ENCODE results near the gene E2F2. TPM values are rescaled to one million over a fixed set of nuclear protein-coding genes. Genes with fewer than 3 reads are reported as not detected.

Gene E2F2
- total and polyA plus RNA-seq, 2 of the 4 experiments (the other 2 are of a cell fraction): 0.36 to 0.51 TPM

DNA sequence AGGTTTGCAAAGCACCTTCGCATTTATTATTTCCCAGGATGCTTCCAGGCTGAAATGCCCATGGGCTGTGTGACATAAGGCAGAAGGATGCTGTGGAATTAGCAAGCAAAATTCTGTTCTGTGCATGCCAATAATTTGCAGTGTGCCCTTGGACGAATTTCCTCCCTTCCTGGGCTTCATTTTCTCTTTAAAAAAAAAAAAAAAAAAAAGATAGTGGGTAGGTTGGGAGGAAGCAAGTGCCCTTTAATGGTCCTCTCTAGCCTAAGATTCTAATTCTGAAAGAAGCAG is 30.7 kb upstream of the E2F2 start (continued):
- TF ChIP-seq MXI1 (IDR thresholded peaks at IDR 0.05; ENCODE audit: borderline replicate concordance, low read depth, low read length): no peak
- TF ChIP-seq, protein P1, sequence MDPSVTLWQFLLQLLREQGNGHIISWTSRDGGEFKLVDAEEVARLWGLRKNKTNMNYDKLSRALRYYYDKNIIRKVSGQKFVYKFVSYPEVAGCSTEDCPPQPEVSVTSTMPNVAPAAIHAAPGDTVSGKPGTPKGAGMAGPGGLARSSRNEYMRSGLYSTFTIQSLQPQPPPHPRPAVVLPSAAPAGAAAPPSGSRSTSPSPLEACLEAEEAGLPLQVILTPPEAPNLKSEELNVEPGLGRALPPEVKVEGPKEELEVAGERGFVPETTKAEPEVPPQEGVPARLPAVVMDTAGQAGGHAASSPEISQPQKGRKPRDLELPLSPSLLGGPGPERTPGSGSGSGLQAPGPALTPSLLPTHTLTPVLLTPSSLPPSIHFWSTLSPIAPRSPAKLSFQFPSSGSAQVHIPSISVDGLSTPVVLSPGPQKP (IDR thresholded peaks at IDR 0.05; ENCODE audit: borderline replicate concordance, low read depth, low read length): no peak

DNA sequence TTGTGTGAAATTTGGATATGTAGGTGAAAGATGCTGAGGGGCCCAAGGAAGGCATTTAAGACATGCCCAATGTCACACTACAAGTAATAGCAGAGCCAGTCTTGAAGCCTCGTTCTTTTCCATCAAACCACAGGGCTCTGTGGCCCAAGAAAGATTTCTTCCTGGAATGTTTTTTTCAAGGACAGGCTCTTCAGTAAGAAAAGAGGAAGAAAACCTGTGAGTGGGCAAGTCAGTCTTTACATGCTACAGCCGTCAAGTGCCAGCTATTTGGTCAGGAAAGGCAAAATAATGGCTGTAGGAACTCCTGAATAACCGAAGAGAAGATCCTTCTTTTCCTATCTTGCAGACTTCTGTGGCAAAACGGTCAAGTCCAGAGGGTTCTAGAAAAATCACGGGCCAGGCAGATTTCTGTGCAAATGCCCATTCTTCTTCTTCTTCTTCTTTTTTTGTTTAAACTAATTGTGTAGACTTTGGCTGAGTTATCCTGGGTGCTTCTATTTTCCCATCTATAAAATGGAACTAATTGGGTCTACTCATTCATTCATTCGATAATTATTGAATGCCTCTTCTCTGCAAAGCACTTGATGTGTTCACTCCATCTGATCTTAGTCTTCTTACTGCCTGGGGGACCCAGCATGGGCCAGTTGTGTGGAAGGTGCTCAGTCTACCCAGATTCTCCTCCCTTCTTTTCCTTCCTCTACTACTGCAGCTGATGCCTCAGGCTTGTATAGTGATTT is 30.2 kb upstream of the E2F2 start:
- ATAC-seq (ENCODE audit: low read depth) (no peak), DNase-seq (no peak)
- peak overlapping the region; percentile 99 for H3K23ac ChIP-seq (ENCODE audit: low read depth, low read length)
- H3K4me3 ChIP-seq (ENCODE audit: insufficient read depth, low read depth, low read length): no peak overlapping the region
- peaks cover 31% of the 10 kb centered on the region for H4K20me1 ChIP-seq (ENCODE audit: insufficient read depth, low read length)
- peak overlapping the region; percentile 99 for H4K91ac ChIP-seq (ENCODE audit: insufficient read depth, low read depth, low read length)
- intact Hi-C loops (cut with micrococcal nuclease): no loop called here
- WGBS, 2 experiments (ENCODE audit: extremely low coverage in 2 of 2, insufficient read length in 1 of 2): 100% methylated on average over 1 of the region's 6 CpGs; no CpG with 5 or more reads in 1 of the 2 experiments
- peak overlapping the region; percentile 84 for H3K18ac ChIP-seq (ENCODE audit: low read depth, low read length)
- H2BK120ac ChIP-seq (ENCODE audit: low read depth, low read length): peak overlapping the region; percentile 98
- no TSS peak for BruUV-seq (replicated peaks)
- H3K27me3 ChIP-seq (ENCODE audit: control insufficient read depth, insufficient read depth, low read length): no peaks in the 10 kb centered on the region
- peak overlapping the region; percentile 91 for H3K27ac ChIP-seq (ENCODE audit: insufficient read depth, low read length)
- peak overlapping the region; percentile 82 for H3K4me2 ChIP-seq (ENCODE audit: low read depth, low read length)
- peak overlapping the region; percentile 97 for H3K4ac ChIP-seq (ENCODE audit: low read depth, low read length)
- ChIA-PET POLR2A (ENCODE audit: unreplicated experiment) (no interaction called here), CTCF (interaction anchor here (1.2 kb wide), 1 partner anchor 21 kb away, joined by 3 read pairs; no protein-coding TSS in a partner anchor)
- H2BK20ac ChIP-seq (ENCODE audit: low read depth, low read length): peak overlapping the region; percentile 97
- no peak overlapping the region for H2AK9ac ChIP-seq (replicated peaks; ENCODE audit: low read depth, low read length, poor library complexity)
- H3K9me3 ChIP-seq (ENCODE audit: control insufficient read depth, insufficient read depth, low read length): no peaks in the 10 kb centered on the region
- peaks cover 16 to 49% of the 10 kb centered on the region in 2 experiments; a peak in 3 of 4 replicates for H3K79me1 ChIP-seq (ENCODE audit: low read depth in 1 of 2, low read length in 2 of 2)
- H4K8ac ChIP-seq (ENCODE audit: low read depth in 2 of 2, low read length in 2 of 2): peak overlapping the region; percentile 70 to 95
- peak overlapping the region; percentile 98 for H4K5ac ChIP-seq (ENCODE audit: low read depth, low read length)
- peak overlapping the region; percentile 97 for H3K14ac ChIP-seq (replicated peaks; ENCODE audit: low read depth, low read length)
- peak overlapping the region; percentile 92 for H2BK5ac ChIP-seq (ENCODE audit: low read depth, low read length, poor library complexity, severe bottlenecking)
- H3K9me1 ChIP-seq (ENCODE audit: insufficient read depth, low read length): peaks cover 15% of the 10 kb centered on the region
- H2AK5ac ChIP-seq (ENCODE audit: low read depth, low read length): peak overlapping the region; percentile 95
- peak overlapping the region; percentile 96 for H3K56ac ChIP-seq (ENCODE audit: extremely low read depth, insufficient read depth, low read length)
- dilution Hi-C loops (cut with HindIII; ENCODE audit: low sequenced_read_pairs, unreplicated experiment): no loop called here
- peaks cover 16% of the 10 kb centered on the region for H3K36me3 ChIP-seq (ENCODE audit: control insufficient read depth, insufficient read depth, low read length)
- peak overlapping the region; percentile 88 for H3K9ac ChIP-seq (ENCODE audit: low read depth, low read length)
- in situ Hi-C loops (cut with MboI; ENCODE audit: low sequenced_read_pairs): no loop called here
- peak overlapping the region; percentile 35 for H2AFZ ChIP-seq (replicated peaks; ENCODE audit: low read length, poor library complexity)
- peak overlapping the region; percentile 99 for H2BK15ac ChIP-seq (ENCODE audit: low read depth, low read length)
- peaks cover 32% of the 10 kb centered on the region for H3K4me1 ChIP-seq (ENCODE audit: control insufficient read depth, insufficient read depth, low read length)
- no peak for TF ChIP-seq FOS (IDR thresholded peaks at IDR 0.05; ENCODE audit: low read depth, low read length)
- TF ChIP-seq MXI1 (IDR thresholded peaks at IDR 0.05; ENCODE audit: borderline replicate concordance, low read depth, low read length): no peak
- TF ChIP-seq, protein P2, sequence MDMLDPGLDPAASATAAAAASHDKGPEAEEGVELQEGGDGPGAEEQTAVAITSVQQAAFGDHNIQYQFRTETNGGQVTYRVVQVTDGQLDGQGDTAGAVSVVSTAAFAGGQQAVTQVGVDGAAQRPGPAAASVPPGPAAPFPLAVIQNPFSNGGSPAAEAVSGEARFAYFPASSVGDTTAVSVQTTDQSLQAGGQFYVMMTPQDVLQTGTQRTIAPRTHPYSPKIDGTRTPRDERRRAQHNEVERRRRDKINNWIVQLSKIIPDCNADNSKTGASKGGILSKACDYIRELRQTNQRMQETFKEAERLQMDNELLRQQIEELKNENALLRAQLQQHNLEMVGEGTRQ (IDR thresholded peaks at IDR 0.05; ENCODE audit: low read depth, low read length): no peak
- TF ChIP-seq, protein P3, sequence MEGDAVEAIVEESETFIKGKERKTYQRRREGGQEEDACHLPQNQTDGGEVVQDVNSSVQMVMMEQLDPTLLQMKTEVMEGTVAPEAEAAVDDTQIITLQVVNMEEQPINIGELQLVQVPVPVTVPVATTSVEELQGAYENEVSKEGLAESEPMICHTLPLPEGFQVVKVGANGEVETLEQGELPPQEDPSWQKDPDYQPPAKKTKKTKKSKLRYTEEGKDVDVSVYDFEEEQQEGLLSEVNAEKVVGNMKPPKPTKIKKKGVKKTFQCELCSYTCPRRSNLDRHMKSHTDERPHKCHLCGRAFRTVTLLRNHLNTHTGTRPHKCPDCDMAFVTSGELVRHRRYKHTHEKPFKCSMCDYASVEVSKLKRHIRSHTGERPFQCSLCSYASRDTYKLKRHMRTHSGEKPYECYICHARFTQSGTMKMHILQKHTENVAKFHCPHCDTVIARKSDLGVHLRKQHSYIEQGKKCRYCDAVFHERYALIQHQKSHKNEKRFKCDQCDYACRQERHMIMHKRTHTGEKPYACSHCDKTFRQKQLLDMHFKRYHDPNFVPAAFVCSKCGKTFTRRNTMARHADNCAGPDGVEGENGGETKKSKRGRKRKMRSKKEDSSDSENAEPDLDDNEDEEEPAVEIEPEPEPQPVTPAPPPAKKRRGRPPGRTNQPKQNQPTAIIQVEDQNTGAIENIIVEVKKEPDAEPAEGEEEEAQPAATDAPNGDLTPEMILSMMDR (conservative IDR thresholded peaks at IDR 0.05; ENCODE audit: low read depth, low read length): no peak
- TF ChIP-seq CEBPB (IDR thresholded peaks at IDR 0.05; ENCODE audit: low read depth, low read length): no peak
- no peak for TF ChIP-seq CHD1 (IDR thresholded peaks at IDR 0.05; ENCODE audit: low read depth, low read length)
- TF ChIP-seq NFE2L2 (IDR thresholded peaks at IDR 0.05; ENCODE audit: low read depth, low read length): no peak
- TF ChIP-seq POLR2A (IDR thresholded peaks at IDR 0.05; ENCODE audit: low read depth, low read length): no peak; the same call in none of the 2 replicates
- no peak for TF ChIP-seq MAZ (IDR thresholded peaks at IDR 0.05; ENCODE audit: borderline replicate concordance, low read depth, low read length)
- no peak for TF ChIP-seq SMC3 (IDR thresholded peaks at IDR 0.05; ENCODE audit: low read depth, low read length)

Data from IMR-90 (cell line).